GM18868 (cell line): ENCODE measurements around the gene RNF144B.

Experiments
- ATAC-seq: cut with Tn5 transposase; IDR thresholded peaks from one replicate; pipeline ENCODE4 v1.9.1; 2021; ENCODE audit warnings: mild to moderate bottlenecking, moderate library complexity; ENCODE audit not compliant: unreplicated experiment

The RNF144B gene

DNA sequence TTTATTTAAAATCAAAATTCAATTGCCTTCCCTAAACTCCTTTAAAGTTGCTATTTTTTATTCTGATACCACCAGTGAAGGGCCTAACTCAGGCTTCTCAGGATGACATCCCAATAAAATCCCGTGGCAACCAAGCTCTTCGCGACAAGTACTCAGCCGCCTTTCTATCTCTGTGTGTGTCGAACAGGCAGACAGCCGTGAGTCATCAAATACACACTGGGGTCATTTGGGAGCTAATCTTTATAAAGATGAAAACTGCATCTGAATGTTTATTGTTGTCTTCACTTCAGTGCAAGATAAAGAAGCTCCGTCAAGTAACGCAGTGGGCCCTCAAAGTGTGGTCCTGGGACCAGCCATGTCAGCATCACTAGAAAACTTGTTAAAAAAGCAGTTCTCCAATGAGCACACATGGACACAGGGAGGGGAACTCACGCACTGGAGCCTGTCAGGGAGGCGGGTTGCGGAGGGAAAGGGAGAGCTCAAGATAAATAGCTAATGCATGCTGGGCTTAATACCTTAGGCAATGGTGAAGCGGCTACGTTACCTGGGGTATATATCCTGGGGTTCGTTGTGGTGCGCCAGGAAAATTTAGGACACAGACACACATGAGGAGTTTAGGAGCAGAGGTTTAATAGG lies 119.3 kb downstream of the RNF144B start:
- no peak for ATAC-seq

DNA sequence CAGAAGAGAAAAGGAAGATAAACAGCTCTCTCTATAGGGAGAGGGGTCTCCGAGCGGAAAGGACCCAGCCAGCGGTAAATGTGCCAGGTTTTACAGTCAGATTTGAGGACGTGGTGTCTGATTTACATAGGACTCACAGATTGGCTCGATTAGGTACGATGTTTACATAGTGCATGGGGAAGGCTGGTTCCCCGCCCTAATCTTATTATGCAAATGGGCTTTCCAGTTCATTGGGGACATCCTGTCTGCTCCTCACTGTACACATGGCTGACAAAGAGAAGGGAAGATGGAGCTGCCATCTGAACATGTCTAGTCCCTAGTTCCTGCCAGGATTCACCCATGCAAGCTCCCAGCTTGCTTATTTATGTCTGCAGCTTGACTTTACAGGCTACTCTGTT lies 119.9 kb downstream of the RNF144B start:
- no peak for ATAC-seq

DNA sequence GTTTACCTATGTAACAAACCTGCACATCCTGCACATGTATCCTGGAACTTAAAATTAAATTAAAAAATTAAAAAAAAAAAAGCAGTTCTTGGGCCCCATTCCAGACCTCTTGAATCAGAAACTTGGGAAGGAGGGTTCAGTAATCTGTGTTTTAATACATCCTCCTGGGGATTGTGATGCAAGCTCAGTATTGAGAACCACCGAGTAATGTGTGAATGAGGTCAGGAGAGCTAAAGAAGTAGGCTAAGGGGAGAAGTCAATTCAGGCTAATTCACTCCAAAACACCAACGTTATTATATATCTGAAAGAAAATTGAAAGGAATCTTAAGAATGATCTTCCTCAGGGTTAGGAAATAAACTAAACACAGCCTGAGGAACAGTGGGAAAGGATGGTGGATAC lies 120.4 kb downstream of the RNF144B start:
- no peak for ATAC-seq

DNA sequence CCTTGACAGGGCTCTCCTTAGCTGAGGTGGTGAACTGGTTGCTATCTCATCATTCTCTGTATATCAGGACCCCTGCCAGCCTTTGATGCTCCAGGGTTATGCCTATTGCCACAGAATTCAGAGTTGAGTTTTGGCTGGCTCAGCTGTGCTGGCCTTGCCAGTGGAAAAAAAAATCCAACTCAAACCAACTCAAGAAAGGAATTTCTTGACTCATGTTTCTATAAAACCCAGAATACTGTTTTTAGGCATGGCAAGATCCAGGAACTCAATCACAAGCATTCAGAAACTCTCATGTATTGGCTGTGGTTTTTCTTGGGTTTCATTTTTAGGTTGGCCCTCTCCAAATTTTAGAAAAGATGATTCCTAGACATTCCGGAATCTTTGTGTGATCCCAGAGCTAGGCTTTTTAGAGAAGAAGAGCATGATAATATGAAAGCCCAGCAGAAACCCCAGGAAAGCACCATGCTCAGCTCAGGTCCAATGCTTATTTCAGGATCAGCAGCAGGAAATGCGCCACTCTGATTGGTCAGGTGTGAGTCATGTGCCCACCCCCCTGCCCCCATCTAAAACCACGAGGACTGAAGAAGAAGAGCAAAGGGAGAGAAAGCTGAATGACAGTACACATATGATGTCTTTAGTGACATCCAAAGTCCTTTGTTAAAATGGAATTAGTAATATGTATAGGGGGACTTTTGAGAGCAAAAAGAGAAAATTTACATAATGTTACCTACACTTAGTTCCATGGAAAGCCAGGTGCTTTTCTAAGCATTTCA lies 122.9 kb downstream of the RNF144B start:
- no peak for ATAC-seq

DNA sequence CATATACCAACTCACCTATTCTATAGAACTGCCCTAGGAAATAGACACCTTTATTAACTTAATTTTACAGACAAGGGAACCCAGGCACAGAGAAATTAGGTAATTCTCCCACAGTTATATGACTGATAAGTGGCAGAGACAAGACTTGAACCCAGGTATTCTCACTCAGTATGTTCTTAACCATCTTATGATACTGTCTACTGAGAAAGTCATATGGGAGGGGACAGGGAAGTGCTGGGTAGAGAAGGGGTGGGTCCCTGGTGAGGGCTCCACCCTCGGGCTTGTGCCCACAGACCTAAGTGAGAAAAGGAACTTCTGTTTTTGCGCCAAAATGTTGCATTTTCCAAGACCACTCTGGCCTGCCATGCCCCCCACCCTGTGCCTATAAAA lies 123.5 kb downstream of the RNF144B start:
- ATAC-seq: no peak

DNA sequence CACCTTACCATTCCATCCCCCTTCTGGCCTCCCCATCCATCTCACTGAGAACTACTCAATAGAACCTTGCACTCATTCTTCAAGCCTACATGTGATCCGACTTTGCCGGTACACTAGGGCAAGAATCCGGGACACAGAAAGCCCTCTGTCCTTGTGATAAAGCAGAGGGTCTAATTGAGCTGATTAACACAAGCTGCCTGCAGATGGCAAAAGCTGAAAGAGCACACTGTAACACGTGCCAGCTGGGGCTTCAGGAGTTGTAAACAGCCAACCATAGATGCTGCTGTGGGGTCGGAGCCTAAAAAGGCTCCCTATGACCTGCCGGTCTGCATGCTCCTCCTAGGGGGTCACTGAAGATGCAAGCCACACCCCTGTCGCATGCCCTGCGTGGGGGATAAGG lies 124.1 kb downstream of the RNF144B start:
- ATAC-seq: no peak

DNA sequence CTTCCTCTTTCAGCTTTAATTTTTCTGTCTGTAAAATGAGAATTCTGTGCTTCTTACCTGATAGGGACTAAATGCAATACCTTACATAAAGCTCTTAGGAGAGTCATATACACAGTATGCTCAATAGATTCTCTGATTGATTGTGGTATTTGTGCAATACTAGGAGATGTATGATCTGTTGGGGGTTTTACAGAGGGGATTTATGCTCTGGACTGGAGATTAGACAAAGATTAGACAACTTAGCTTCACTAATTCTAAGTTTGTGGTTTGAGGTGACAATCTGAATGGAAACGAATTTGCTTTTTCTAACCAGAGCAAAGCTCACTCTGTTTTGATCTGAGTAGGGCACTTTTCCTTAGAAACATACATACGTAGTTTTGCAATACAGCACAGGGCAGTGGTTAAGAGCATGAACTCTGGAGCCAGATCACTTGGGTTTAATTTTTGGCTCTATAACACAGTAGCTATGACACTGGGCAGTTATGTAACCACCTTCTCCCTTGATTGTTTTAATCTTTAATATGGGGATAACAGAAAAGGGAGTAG lies 126.2 kb downstream of the RNF144B start:
- ATAC-seq: no peak

DNA sequence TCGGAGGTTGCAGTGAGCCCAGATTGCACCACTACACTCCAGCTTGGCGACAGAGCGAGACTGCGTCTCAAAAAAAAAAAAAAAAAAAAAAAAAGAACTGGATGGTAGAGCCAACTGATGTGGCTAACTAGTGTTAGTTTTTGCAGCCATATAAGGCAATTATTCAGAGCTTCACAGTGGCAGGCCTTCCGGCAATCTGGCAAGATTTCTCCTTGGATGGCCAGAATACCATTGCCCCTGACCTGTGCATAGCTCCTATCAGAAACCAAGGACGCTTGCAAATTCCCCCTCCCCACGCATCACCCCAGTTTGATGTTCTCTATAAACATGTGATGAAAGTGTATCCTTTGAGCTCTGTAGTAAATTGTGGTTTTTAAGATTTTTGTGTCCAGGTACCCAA lies 127.0 kb downstream of the RNF144B start:
- ATAC-seq: no peak

DNA sequence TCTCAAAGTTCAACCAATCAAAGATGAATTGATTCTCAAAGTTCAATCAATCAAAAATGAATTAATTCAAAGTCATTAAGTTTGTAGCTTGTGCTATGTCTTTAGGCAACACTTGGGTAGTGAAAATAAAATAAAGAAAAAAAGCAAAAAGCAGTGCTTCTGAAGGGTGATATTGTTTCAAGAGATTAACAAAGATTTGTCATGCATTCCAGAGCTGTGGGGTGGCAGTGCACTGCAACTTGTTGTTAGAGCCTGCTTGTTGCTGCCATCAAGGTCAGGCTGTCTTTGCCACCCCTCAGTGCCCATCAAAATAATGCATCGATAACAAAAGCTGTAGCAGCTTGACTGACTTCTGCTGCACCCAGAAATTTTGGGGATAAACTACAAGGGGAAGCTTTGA lies 128.6 kb downstream of the RNF144B start:
- ATAC-seq: no peak
